OCI-LY7 (cell line): ENCODE results near the gene CEBPZOS.

Experiments used
- EZH2phosphoT487 ChIP-seq: fragments of 200-600 bp; sonication (generic); IDR thresholded peaks from 2 replicates; pipeline ENCODE4 v1.6.1; 2018; ENCODE audit warnings: low read depth, borderline replicate concordance, mild to moderate bottlenecking, mixed run types, antibody characterized with exemption, low read length, moderate library complexity, mixed read lengths
- TF ChIP-seq, protein P1 (sequence below): fragments of 200-600 bp; sonication (generic); conservative IDR thresholded peaks from 2 replicates; pipeline ENCODE4 v1.5.1; 2014; ENCODE audit warnings: mild to moderate bottlenecking, antibody characterized with exemption, low read length, moderate library complexity, mixed read lengths

GRCh38 chr2:37188570-37188969 lies 7.7 kb upstream of the CEBPZOS start, which contains the start of gene SULT6B1:
- TF ChIP-seq, protein P1, sequence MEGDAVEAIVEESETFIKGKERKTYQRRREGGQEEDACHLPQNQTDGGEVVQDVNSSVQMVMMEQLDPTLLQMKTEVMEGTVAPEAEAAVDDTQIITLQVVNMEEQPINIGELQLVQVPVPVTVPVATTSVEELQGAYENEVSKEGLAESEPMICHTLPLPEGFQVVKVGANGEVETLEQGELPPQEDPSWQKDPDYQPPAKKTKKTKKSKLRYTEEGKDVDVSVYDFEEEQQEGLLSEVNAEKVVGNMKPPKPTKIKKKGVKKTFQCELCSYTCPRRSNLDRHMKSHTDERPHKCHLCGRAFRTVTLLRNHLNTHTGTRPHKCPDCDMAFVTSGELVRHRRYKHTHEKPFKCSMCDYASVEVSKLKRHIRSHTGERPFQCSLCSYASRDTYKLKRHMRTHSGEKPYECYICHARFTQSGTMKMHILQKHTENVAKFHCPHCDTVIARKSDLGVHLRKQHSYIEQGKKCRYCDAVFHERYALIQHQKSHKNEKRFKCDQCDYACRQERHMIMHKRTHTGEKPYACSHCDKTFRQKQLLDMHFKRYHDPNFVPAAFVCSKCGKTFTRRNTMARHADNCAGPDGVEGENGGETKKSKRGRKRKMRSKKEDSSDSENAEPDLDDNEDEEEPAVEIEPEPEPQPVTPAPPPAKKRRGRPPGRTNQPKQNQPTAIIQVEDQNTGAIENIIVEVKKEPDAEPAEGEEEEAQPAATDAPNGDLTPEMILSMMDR = no peak
- TF ChIP-seq EZH2phosphoT487 = no peak
